GF-D8 (cell line): ENCODE results near the gene TERT.

Experiments used
- DNase-seq: peaks from one replicate; lab custom pipeline; 2025; lab: John Stamatoyannopoulos, UW

TERT gene

DNA sequence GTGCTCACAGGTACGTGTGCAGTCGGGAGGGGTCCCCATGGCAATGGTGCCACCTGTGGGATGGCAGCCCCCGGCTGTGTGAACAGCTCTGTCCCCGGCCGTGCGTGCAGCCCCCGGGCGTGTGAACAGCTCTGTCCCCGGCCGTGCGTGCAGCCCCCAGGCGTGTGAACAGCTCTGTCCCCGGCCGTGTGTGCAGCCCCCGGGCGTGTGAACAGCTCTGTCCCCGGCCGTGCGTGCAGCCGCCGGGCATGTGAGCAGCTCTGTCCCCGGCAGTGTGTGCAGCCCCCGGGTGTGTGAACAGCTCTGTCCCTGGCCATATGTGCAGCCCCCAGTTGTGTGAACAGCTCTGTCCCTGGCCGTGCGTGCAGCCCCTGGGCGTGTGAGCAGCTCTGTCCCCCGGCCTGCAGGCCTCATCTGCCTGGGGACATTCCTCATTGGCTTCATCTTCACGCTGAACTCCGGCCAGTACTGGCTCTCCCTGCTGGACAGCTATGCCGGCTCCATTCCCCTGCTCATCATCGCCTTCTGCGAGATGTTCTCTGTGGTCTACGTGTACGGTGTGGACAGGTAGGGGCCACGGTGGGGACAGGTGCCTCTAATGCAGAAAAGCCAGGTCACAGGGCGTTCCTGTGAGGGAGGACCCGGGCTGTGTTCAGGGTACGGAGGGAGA lies 75.6 kb downstream of the TERT start:
- DNase-seq, result no peak

- DNase-seq, result no peak
Observed at GRCh38 chr5:1218351-1219080, 76.4 kb downstream of the TERT start.

GRCh38 chr5:1217596-1218206 lies 77.2 kb downstream of the TERT start:
- no peak for DNase-seq

DNA sequence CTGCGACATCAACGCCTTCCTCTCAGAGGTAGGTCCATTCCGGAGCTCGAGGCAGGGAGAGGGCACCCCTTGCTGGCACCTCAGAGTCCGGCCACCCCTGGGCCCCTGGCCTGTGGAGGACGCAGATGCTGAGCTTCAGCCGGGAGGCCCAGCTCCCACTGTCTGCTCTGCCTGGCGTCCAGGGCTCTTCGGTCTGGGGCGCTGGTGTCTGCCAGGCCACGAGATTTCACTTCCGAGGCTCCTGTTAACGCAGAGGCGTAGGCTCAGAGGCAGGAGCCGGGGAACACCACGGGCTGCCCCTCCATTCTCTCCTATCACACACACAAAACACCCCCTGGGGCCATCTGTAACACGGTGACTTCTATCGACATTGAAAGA lies 78.0 kb downstream of the TERT start:
- no peak for DNase-seq

DNA sequence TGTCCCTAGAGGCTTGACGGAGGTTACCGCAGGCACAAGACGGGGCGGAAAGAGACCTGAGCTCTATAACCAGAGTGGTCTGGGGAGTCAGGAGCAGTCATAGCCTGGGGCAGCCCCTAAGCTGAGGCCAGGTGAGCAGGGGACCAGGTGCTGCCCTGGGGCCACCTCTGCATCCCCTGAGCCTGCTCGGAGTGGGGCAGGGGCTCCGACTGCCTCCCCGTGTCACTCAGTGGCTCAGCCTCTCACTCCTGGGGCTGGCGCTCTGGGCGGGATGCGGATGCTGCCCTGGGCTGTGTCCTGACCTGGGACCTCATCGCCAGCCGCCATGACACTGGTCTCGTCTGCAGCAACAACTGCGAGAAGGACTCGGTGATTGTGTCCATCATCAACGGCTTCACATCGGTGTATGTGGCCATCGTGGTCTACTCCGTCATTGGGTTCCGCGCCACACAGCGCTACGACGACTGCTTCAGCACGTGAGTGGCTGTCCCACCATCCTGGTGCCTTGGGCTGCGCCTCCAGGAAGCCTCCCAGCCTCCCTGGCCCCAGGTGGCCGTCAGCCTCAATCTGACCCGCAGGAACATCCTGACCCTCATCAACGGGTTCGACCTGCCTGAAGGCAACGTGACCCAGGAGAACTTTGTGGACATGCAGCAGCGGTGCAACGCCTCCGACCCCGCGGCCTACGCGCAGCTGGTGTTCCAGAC lies 78.5 kb downstream of the TERT start:
- DNase-seq, result no peak

DNA sequence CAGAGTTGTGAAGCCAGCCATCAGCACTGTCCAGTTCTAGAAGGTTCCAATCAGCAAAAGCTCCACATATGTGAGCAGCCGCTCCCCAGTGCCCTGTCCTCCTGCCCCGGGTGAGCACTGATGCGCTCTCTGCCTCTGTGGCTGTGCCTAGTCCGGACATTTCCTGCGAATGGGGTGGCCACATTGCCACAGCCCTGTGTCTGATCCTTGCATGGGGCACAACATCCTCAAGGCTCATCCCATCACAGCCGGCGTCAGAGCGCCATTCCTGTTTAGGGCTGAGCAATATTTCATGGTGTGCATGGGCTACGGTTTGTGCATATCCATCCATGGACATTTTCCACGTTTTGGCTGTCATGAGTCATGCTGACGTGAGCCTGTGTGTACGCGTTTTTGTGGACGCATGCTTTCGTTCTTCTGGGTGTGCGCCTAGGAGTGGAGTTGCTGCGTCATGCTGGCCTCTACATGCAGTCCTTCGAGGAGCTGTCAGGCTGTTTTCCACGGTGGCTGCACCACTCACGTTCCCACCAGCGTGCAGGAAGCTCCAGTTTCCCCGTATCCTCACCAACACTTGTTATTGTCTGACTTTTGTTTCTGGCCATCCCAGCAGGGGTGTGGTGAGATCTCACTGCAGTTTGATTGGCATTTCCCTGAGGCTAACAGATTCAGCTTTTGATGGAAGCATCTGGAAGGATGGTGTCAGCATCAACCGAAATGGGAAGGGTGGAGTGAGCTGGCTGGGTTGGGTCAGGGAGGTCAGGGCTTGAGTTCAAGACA lies 79.4 kb downstream of the TERT start:
- DNase-seq, result no peak

- DNase-seq, result no peak
Observed at GRCh38 chr5:1214936-1215220, 80.0 kb downstream of the TERT start.

DNA sequence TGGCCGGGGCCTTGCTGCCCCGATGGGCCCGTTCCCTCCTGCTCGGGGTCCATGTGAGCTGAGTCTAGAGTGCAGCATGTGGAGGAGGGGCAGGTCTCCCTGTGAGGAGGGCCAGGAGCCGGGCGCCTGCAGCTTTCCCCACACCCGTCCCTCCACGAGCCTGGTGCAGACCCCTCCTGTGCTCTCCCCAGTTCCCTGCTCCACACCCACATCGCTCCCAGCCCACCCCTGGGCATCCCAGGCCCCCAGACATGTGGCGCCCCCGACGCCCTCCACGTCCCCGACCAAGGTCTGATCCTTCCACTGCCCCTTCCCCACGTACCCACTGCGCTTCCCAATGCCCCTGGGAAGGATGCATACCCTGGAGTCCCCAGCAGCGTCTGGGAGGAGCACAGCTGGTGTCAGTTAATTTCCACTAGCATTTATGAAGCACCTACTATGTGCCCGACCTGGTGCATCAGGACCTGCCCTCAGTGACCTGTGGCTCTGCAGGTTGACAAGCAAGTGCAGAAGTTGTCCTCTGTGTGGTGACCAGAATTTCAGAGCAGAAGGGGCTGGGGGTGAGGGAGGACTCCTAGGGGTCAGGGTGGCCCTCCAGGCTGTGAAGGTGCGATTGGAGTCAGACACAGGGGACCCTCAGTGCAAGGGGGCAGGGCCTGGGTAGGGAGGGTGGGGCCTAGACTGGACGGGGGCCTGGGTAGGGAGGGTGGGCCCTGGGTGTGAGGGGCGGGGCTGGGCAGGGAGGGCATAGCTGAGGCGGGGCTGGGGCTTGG lies 80.5 kb downstream of the TERT start:
- no peak for DNase-seq

GRCh38 chr5:1213508-1214162 lies 81.2 kb downstream of the TERT start:
- DNase-seq, result no peak

- no peak for DNase-seq
Observed at GRCh38 chr5:1212881-1213280, 82.0 kb downstream of the TERT start.

GRCh38 chr5:1212271-1212670 lies 82.6 kb downstream of the TERT start:
- DNase-seq, result no peak

GRCh38 chr5:1211701-1212100 lies 83.2 kb downstream of the TERT start:
- DNase-seq, result no peak

DNA sequence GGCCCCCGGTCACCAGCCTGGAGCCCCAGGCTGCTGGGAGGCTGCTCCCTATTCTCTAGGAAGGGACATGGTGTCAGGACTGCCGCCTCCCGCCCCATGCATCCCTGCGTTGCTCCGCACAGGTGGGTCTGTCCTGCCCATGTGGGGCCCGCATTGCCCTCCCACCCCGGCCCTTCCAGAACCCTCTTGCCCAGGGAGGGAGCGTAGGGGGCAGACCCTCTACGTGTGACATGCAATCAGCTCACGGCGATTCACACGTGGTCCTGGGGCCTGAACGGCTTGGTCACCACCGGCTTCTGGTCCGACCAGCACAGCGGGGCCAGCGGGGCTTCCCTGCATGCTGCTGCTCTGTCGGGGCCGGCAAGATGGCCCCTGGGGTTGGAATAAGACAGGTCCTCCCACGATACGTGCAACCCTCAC lies 84.0 kb downstream of the TERT start:
- no peak for DNase-seq

GRCh38 chr5:1209896-1210776 lies 84.7 kb downstream of the TERT start:
- DNase-seq, result no peak

DNA sequence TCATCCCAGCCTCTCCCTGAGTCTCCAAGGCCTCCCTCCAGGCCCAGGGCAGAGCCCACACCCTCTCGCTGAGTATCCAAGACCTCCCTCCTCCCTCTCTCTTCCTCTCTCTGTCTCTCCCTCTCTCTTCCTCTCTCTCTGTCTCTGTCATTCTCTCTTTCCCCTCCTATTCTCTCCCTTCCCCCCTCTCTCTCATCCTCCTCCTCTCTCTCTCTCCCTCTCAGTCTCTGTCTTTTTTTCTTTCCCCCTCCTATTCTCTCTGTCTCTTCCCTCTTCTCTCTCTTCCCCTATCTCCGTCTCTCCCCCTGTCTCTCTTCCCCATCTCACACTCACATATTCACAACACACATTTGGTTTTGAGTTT lies 85.4 kb downstream of the TERT start:
- DNase-seq, result no peak

DNA sequence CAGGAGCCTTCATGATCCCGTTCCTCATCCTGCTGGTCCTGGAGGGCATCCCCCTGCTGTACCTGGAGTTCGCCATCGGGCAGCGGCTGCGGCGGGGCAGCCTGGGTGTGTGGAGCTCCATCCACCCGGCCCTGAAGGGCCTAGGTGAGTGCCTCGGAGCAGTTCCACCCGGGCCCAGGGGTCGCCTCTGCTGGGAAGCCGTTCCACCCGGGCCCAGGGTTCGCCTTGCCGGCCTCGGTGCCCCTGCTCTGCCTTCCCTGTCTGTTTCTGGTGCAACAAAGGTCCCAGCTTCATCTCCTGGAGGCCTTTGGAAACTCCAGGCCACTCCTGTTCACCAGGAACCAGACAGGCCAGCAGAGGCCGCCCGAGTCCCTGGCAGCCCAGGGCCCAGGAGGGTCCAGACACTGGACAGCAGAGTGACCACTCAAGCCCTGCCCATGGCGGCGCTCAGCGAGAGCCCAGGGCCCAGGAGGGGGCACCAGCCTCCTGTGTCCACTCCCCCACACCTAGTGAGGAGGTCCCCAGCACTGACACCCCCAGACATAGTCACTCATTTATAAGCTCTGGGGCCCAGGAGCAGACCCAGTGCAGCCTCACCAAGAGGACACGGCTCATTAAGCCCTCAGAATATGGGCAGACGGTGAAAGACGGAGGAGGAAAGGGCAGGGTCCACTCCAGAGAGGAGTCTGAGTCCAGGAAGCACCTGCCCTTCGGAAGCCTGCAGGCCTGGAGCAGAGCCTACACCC lies 86.0 kb downstream of the TERT start:
- no peak for DNase-seq

- no peak for DNase-seq
Observed at GRCh38 chr5:1208221-1208742, 86.6 kb downstream of the TERT start.

GRCh38 chr5:1207555-1207954 lies 87.3 kb downstream of the TERT start:
- DNase-seq, result no peak
